Stimulated activated CD8-positive, alpha-beta memory T cell treated with anti-CD3 and anti-CD28 coated beads, Interleukin-15, amount 100 ng/mL, for 48 hours (primary cell): Measurements from ENCODE around the gene RNASE3.
"Not testable (repeated sequence)": the region's sequence is repeated elsewhere in the genome, so short reads cannot be mapped to it uniquely, and the experiment has no call there.

ENCODE experiments used
- DNase-seq, 2 donors: peaks; one replicate each; pipeline ENCODE4 v3.0.0-alpha.2; 2020; ENCODE audit warnings: low read depth in 2 of 2

The RNASE3 gene

GRCh38 chr14:20919038-20919756 is 28.0 kb downstream of the RNASE3 start:
- not testable (repeated sequence) for DNase-seq

GRCh38 chr14:20923766-20924297 is 32.6 kb downstream of the RNASE3 start:
- DNase-seq, result not testable (repeated sequence)

DNA sequence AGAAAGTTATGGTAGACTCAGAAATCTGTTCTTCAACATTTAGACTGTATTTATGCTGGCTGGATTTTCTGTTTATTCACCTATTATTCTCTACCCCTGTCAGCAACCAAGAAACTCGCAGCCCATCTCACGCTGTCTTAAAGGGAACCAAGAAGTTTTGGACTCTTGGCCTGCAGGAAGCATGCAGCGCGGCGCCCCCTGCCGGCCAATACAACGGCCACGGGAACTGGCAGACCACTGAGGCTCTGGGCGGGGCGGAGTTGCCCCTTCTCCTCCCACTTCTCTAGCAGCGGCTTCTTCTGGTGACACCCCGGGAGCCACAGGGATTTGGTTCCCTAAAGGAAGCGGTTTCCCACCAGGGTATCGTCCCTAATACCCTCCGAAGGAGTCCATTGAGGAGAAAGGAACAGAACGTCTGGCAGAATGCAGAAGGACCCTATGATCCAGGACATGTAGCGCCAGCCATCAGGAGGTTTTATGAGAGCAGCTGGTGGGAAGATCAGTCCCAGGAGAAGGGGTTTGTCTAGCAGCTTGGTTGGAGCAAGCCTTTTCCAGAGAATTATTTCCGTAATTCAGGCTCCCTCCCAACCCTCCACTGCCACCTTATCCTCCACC is 43.1 kb downstream of the RNASE3 start:
- peak; percentile 23 to 27 for DNase-seq

GRCh38 chr14:20935303-20935984 is 44.3 kb downstream of the RNASE3 start:
- no peak for DNase-seq
